Measurements from ENCODE around the gene ARHGAP6.

ARHGAP6 gene

DNA sequence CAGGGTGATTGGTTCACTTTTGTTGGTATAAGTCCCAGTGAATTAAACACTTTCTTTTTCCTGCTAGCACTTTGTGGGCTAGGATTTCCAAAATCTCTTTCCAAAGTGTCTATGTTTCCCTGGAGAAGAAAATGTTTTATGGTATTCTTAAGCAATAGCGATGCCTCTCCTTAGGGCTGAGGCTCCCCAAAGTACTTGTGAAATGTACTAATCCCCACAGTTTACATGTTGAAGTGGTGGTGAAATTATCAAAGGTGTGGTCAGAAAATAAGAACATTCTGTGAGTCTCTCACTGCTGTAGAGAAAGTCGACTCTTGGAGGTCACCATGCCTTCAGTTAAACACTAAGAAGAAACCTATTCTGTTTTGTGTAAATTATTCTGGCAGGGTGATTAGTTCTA lies 424.0 kb downstream of the ARHGAP6 start:
- no peak for TF ChIP-seq CTCF (conservative IDR thresholded peaks at IDR 0.05)
- H3K27ac ChIP-seq, result peak overlapping the region; percentile 93

- peak overlapping the region; percentile 93 for H3K27ac ChIP-seq
- TF ChIP-seq CTCF (conservative IDR thresholded peaks at IDR 0.05), result no peak
Observed at GRCh38 chrX:11239230-11239629, 426.5 kb downstream of the ARHGAP6 start.

DNA sequence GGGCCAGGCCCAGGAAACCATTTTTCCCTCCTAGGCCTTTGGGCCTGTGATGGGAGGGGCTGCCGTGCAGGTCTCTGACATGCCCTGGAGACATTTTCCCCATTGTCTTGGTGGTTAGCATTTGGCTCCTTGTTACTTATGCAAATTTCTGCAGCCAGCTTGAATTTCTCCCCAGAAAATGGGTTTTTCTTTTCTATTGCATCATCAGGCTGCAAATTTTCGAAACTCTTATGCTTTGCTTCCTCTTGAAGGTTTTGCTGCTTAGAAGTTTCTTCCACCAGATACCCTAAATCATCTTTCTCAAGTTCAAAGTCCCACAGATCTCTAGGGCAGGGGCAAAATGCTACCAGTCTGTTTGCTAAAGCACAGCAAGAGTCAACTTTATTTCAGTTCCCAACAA lies 430.3 kb downstream of the ARHGAP6 start:
- H3K27ac ChIP-seq, result peak overlapping the region; percentile 93

- TF ChIP-seq CTCF (conservative IDR thresholded peaks at IDR 0.05), result no peak
- no peak overlapping the region for H3K27ac ChIP-seq
Observed at GRCh38 chrX:11215191-11215921, 450.4 kb downstream of the ARHGAP6 start.

DNA sequence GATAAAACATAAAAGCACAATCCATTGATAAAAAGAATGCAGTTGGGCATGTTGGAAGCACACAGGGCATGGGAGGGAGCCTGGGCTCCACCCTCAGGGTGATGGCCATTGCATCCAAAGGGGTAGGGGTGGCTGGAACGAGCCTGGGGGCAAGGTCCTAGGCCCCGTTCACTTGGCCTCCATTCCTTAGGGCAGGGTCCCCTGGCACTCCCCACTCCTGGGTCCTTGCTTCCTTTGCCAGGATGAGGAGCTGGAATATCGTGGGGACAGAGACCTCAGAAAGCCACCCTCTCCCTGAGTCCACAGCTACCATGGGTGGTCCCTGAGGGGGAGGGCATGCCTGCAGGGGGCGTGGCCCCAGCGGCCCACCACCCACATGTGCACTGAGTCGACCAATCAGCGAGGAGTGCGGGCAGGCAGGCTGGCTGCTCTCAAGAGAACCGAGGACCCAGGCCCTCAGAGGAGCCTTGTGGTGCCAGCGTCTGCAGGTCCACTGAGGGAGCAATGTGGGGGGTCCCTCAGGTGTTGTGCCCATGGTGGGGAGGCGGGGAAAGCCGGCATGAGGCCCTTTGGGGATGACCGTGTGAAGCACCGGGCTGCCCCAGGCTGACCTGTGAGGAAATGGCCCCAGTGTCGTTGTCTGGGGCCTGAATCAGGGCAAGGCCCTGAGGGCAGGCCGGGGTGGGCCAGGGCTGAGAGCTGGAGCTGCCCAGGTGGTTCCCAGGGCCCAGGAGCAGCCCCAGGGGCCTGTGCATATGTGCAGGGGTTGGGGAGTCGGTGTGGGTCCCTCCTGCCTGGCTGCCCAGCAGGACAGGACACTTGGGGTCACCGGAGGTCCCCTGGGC lies 451.2 kb downstream of the ARHGAP6 start:
- no peak overlapping the region for H3K27ac ChIP-seq
- TF ChIP-seq CTCF (conservative IDR thresholded peaks at IDR 0.05), result no peak

DNA sequence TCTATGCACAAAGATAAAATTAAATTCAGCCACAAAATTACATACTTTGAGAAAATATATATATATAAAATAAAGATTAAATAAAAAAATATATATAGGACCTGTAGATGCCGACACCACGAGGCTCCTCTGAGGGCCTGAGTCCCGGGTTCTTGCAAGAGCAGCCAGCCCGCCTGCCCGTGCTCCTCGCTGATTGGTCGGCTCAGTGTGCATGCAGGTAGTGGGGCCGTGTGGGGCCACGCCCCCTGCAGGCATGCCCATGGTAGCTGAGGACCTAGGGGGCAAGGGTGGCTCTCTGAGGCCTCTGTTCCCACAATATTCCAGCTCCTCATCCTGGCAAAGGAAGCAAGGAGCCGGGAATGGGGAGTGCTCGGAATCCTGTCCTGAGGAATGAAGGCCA lies 453.0 kb downstream of the ARHGAP6 start:
- no peak for TF ChIP-seq CTCF (conservative IDR thresholded peaks at IDR 0.05)
- H3K27ac ChIP-seq, result no peak overlapping the region

DNA sequence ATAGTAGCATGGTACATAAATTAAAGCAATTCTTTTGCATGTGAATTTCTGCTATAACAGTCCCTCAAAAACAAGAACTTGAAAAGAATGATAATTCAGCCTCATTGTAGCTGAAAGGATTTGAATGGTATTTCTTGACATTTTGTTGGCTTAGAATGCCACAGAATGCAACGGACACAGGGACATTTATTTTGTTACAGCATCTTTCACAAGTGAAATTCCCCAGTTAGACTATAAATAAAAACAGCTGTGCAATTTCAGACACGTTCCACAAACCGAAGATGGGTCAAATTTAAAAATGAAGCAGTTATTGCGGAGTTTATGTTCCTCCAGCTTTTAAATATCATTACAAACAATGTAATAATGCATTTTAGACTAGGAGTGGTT lies 455.3 kb downstream of the ARHGAP6 start:
- H3K27ac ChIP-seq, result no peak overlapping the region; the same call in 1 of the 2 replicates
- TF ChIP-seq CTCF (conservative IDR thresholded peaks at IDR 0.05), result no peak

All from VCaP (cell line).